GM23338 (cell line): ENCODE data around the gene GPT2. TPM values are rescaled to one million over a fixed set of nuclear protein-coding genes. Genes with fewer than 3 reads are reported as not detected.
"Not testable (repeated sequence)": the region's sequence is repeated elsewhere in the genome, so short reads cannot be mapped to it uniquely, and the experiment has no call there.

Experiments used
- ATAC-seq: fragments of 200-7000 bp; cut with Tn5 transposase; 3 replicates; pipeline ENCODE4 v1.9.1; 2020
- DNase-seq: peaks from one replicate; pipeline ENCODE4 v3.0.0-alpha.2; 2015; ENCODE audit warnings: low spot score
- H2AFZ ChIP-seq: fragments of 200-600 bp; sonication (generic); 2 replicates; pipeline ENCODE4 v1.8.0; 2016; ENCODE audit warnings: antibody characterized with exemption, mild to moderate bottlenecking, moderate library complexity
- H3F3A ChIP-seq: fragments of 200-600 bp; sonication (generic); replicated peaks from 2 replicates; pipeline ENCODE4 v1.8.0; 2017; ENCODE audit warnings: antibody characterized with exemption, mixed run types, low read depth
- H3K27ac ChIP-seq: fragments of 200-600 bp; sonication (generic); 2 replicates; pipeline ENCODE4 v1.6.1; 2016; ENCODE audit warnings: low read depth
- H3K27me3 ChIP-seq: fragments of 200-600 bp; sonication (generic); 2 replicates; pipeline ENCODE4 v1.8.0; 2016; ENCODE audit warnings: mild to moderate bottlenecking, mixed run types, moderate library complexity; ENCODE audit not compliant: insufficient read depth
- H3K36me3 ChIP-seq: fragments of 200-600 bp; sonication (generic); 2 replicates; pipeline ENCODE4 v1.8.0; 2016; ENCODE audit warnings: mild to moderate bottlenecking; ENCODE audit not compliant: insufficient read depth
- H3K4me1 ChIP-seq: fragments of 200-600 bp; sonication (generic); 2 replicates; pipeline ENCODE4 v1.8.0; 2016; ENCODE audit warnings: mild to moderate bottlenecking, moderate library complexity; ENCODE audit not compliant: insufficient read depth
- H3K4me2 ChIP-seq: fragments of 200-600 bp; sonication (generic); 2 replicates; pipeline ENCODE4 v1.7.1; 2017; ENCODE audit warnings: mixed run types
- H3K4me3 ChIP-seq: fragments of 200-600 bp; sonication (generic); 2 replicates; pipeline ENCODE4 v1.6.1; 2016; ENCODE audit warnings: mixed run types
- H3K79me2 ChIP-seq: fragments of 200-600 bp; sonication (generic); replicated peaks from 2 replicates; pipeline ENCODE4 v1.8.0; 2017; ENCODE audit warnings: mild to moderate bottlenecking; ENCODE audit not compliant: insufficient read depth
- H3K9me2 ChIP-seq: fragments of 200-600 bp; sonication (generic); 2 replicates; pipeline ENCODE4 v1.8.0; 2017; ENCODE audit not compliant: insufficient read depth
- H4K20me1 ChIP-seq: fragments of 200-600 bp; sonication (generic); replicated peaks from 2 replicates; pipeline ENCODE4 v1.8.0; 2017; ENCODE audit warnings: mild to moderate bottlenecking; ENCODE audit not compliant: insufficient read depth
- H3K27ac Mint-ChIP-seq: 2 replicates; pipeline ENCODE4 v1.8.0; 2020; ENCODE audit warnings: inconsistent platforms, mild to moderate bottlenecking, moderate library complexity, mixed read lengths
- H3K27me3 Mint-ChIP-seq: 3 replicates; pipeline ENCODE4 v1.8.0; 2022; ENCODE audit warnings: low read depth, mild to moderate bottlenecking, moderate library complexity, mixed read lengths, inconsistent platforms; ENCODE audit not compliant: insufficient read depth, poor library complexity
- H3K36me3 Mint-ChIP-seq: 3 replicates; pipeline ENCODE4 v1.8.0; 2021; ENCODE audit warnings: low read depth, mild to moderate bottlenecking, inconsistent platforms, moderate library complexity, mixed read lengths
- H3K4me1 Mint-ChIP-seq: 3 replicates; pipeline ENCODE4 v1.8.0; 2020; ENCODE audit warnings: mild to moderate bottlenecking, inconsistent platforms, mixed read lengths
- H3K4me3 Mint-ChIP-seq: 3 replicates; pipeline ENCODE4 v1.8.0; 2021; ENCODE audit warnings: moderate library complexity, mild to moderate bottlenecking, inconsistent platforms, mixed read lengths
- H3K9me3 Mint-ChIP-seq: 3 replicates; pipeline ENCODE4 v1.8.0; 2020; ENCODE audit warnings: moderate library complexity, mild to moderate bottlenecking, inconsistent platforms, mixed read lengths
- ZNF462 ChIP-seq: fragments of 250-450 bp; sonication (Bioruptor Pico); IDR thresholded peaks from 2 replicates; pipeline ENCODE4 v1.5.0; 2020; ENCODE audit warnings: mild to moderate bottlenecking, moderate library complexity
- polyA plus RNA-seq: library from polyadenylated mRNA; unstranded; fragments of >200 nt; fragmentation: Nextera tagmentation; extraction: Ambion mirVana; gene quantifications from 2 replicates; pipeline ENCODE4 v1.2.1, GENCODE V29; 2016
- total RNA-seq: library from RNA; depleted of rRNA; stranded (reverse); fragments of >200 nt; shearing (Covaris generic); gene quantifications from 2 replicates; pipeline ENCODE4 v1.2.3, GENCODE V29; 2014

The GPT2 gene
- total and polyA plus RNA-seq, 2 experiments from 2014 or later: 48.5 to 81.0 TPM

- TF ChIP-seq ZNF462 (CRISPR knock-in tag): no peak
Measured at GRCh38 chr16:46866286-46866685, 17.9 kb upstream of the GPT2 start (continued).

GRCh38 chr16:46867486-46867885, 16.7 kb upstream of the GPT2 start:
- not testable (repeated sequence) for H3K36me3 Mint-ChIP-seq, H3K79me2 ChIP-seq, H4K20me1 ChIP-seq, H3K4me2 ChIP-seq, DNase-seq, H3K27me3 ChIP-seq, H3K4me3 ChIP-seq, H3K27me3 Mint-ChIP-seq, H2AFZ ChIP-seq, ATAC-seq, H3F3A ChIP-seq, H3K36me3 ChIP-seq, H3K9me2 ChIP-seq, H3K27ac ChIP-seq, H3K4me3 Mint-ChIP-seq, H3K27ac Mint-ChIP-seq, H3K9me3 Mint-ChIP-seq
- H3K4me1 ChIP-seq: peaks cover 18% of the 10 kb centered on the region; the same call in 1 of the 2 replicates
- H3K4me1 Mint-ChIP-seq: peaks cover 14% of the 10 kb centered on the region

GRCh38 chr16:46868891-46869290, 15.3 kb upstream of the GPT2 start:
- H3K27me3 ChIP-seq, H3K27me3 Mint-ChIP-seq, DNase-seq, ATAC-seq, H3K36me3 ChIP-seq, H3K27ac Mint-ChIP-seq, H3K4me3 ChIP-seq, H3K9me3 Mint-ChIP-seq, H3K27ac ChIP-seq, H3K36me3 Mint-ChIP-seq, H3K9me2 ChIP-seq, H4K20me1 ChIP-seq, H3F3A ChIP-seq, H3K4me2 ChIP-seq, H3K79me2 ChIP-seq, H3K4me3 Mint-ChIP-seq: not testable (repeated sequence)
- H3K4me1 Mint-ChIP-seq: peaks cover 14% of the 10 kb centered on the region
- Histone ChIP-seq H3K4me1 (peaks cover 18% of the 10 kb centered on the region; the same call in 1 of the 2 replicates), H2AFZ (peak overlapping the region; percentile 47)
